BJ (cell line): ENCODE data around the gene B3GNT3. TPM values are rescaled to one million over a fixed set of nuclear protein-coding genes. Genes with fewer than 3 reads are reported as not detected.

Experiments used
- CTCF ChIA-PET: fragments of 350-600 bp; formaldehyde crosslinking; extraction: SDS; loops from one replicate; lab custom pipeline; 2021; ENCODE audit warnings: antibody characterized with exemption, inconsistent platforms; lab: Yijun Ruan, JAX
- POLR2A ChIA-PET: fragments of 300-600 bp; sonication (Branson Sonifier 250); formaldehyde crosslinking; extraction: SDS; loops from one replicate; lab custom pipeline; 2021; ENCODE audit warnings: antibody characterized with exemption; lab: Charles Lee
- DNase-seq: peaks from one replicate; pipeline ENCODE4 v3.0.0-alpha.2; 2011; ENCODE audit warnings: low read depth
- H3K27me3 ChIP-seq: 2 replicates; pipeline ENCODE4 v1.6.0; 2011; ENCODE audit warnings: low read length; ENCODE audit not compliant: control insufficient read depth, insufficient read depth
- H3K36me3 ChIP-seq: 2 replicates; pipeline ENCODE4 v1.5.1; 2011; ENCODE audit warnings: low read length; ENCODE audit not compliant: control insufficient read depth, insufficient read depth
- H3K4me3 ChIP-seq: 2 replicates; pipeline ENCODE4 v1.5.1; 2011; ENCODE audit warnings: low read depth, mild to moderate bottlenecking, control low read depth, low read length
- polyA plus RNA-seq: library from polyadenylated mRNA; depleted of rRNA; stranded (reverse); fragments of >200 nt; gene quantifications from 2 replicates; pipeline ENCODE4 v1.2.3, GENCODE V29; 2011
- TF ChIP-seq, protein P1 (sequence below): IDR thresholded peaks from 2 replicates; pipeline ENCODE4 v1.5.1; 2011; ENCODE audit warnings: low read depth, mild to moderate bottlenecking, control low read depth, inconsistent platforms, low read length, moderate library complexity; ENCODE audit not compliant: insufficient read depth

Gene B3GNT3
- polyA plus RNA-seq, 1 experiment, result not detected

GRCh38 chr19:17811681-17812080, 16.7 kb downstream of the B3GNT3 start:
- POLR2A ChIA-PET, result no interaction called here
- CTCF ChIA-PET, result interaction anchor here (2.4 kb wide), 1 partner anchor 9 kb away, joined by 8 read pairs; no protein-coding TSS in a partner anchor
- TF ChIP-seq, protein P1, sequence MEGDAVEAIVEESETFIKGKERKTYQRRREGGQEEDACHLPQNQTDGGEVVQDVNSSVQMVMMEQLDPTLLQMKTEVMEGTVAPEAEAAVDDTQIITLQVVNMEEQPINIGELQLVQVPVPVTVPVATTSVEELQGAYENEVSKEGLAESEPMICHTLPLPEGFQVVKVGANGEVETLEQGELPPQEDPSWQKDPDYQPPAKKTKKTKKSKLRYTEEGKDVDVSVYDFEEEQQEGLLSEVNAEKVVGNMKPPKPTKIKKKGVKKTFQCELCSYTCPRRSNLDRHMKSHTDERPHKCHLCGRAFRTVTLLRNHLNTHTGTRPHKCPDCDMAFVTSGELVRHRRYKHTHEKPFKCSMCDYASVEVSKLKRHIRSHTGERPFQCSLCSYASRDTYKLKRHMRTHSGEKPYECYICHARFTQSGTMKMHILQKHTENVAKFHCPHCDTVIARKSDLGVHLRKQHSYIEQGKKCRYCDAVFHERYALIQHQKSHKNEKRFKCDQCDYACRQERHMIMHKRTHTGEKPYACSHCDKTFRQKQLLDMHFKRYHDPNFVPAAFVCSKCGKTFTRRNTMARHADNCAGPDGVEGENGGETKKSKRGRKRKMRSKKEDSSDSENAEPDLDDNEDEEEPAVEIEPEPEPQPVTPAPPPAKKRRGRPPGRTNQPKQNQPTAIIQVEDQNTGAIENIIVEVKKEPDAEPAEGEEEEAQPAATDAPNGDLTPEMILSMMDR, result no peak

GRCh38 chr19:17812099-17812498, 17.2 kb downstream of the B3GNT3 start:
- CTCF ChIA-PET, result interaction anchor here (2.4 kb wide), 1 partner anchor 9 kb away, joined by 8 read pairs; no protein-coding TSS in a partner anchor
- POLR2A ChIA-PET, result no interaction called here

More at GRCh38 chr19:17811681-17812080, 16.7 kb downstream of the B3GNT3 start:
- Histone ChIP-seq H3K27me3 (peaks cover 2% of the 10 kb centered on the region; the same call in 1 of the 2 replicates), H3K36me3 (no peaks in the 10 kb centered on the region), H3K4me3 (no peak overlapping the region)
- no peak for DNase-seq

GRCh38 chr19:17817668-17818363, 22.9 kb downstream of the B3GNT3 start:
- TF ChIP-seq, protein P1, result no peak
- no peak overlapping the region for H3K4me3 ChIP-seq
- no peaks in the 10 kb centered on the region for H3K27me3 ChIP-seq
- no peak for DNase-seq
- ChIA-PET POLR2A (no interaction called here), CTCF (no interaction called here)
- H3K36me3 ChIP-seq, result no peaks in the 10 kb centered on the region

More at GRCh38 chr19:17812099-17812498, 17.2 kb downstream of the B3GNT3 start:
- no peak for DNase-seq
- Histone ChIP-seq H3K4me3 (no peak overlapping the region), H3K27me3 (peaks cover 2% of the 10 kb centered on the region; the same call in 1 of the 2 replicates), H3K36me3 (no peaks in the 10 kb centered on the region)
- TF ChIP-seq, protein P1, result no peak

GRCh38 chr19:17821190-17821589, 26.3 kb downstream of the B3GNT3 start, which contains the start of gene INSL3:
TSS of gene INSL3 (minus strand) at chr19:17821519. CDS start at chr19:17821506, 13 bp downstream.
- TF ChIP-seq, protein P1, result no peak
- CTCF ChIA-PET, result interaction anchor here (0.6 kb wide), 1 partner anchor 143 kb away, joined by 3 read pairs; no protein-coding TSS in a partner anchor
- no peak within 1 kb of the TSS for H3K4me3 ChIP-seq
- no peaks in the 10 kb centered on the region for H3K36me3 ChIP-seq
- H3K27me3 ChIP-seq, result no peaks in the 10 kb centered on the region; the same call in 1 of the 2 replicates
- POLR2A ChIA-PET, result no interaction called here
- DNase-seq, result no peak

DNA sequence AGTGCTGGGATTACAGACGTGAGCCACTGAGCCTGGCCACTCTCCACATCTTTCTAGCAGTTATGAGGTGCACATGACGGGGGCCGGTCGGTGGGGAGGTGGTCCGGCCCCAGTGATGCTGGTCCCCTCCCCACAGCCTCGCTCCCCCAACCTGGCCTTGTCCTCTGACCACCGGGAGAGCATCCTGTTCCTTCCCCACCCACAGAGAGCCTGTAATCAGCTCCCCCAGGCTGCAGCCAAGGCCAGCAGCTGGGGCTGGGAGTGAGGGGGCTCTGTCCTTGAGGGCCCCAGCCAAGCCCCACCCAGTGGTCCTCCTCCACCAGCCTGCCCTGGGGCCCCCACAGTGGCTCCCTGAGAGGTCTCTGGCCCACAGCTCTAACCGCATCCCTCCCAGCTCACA, 29.4 kb downstream of the B3GNT3 start:
- DNase-seq, result no peak
- ChIA-PET POLR2A (no interaction called here), CTCF (interaction anchor here (0.9 kb wide), 1 partner anchor 33 kb away, joined by 3 read pairs; no protein-coding TSS in a partner anchor)
- no peaks in the 10 kb centered on the region for H3K36me3 ChIP-seq
- no peaks in the 10 kb centered on the region; the same call in 1 of the 2 replicates for H3K27me3 ChIP-seq
- H3K4me3 ChIP-seq, result no peak overlapping the region
- TF ChIP-seq, protein P1, result no peak
